Measurements from ENCODE around the gene ANKRD34A. TPM values are rescaled to one million over a fixed set of nuclear protein-coding genes. Genes with fewer than 3 reads are reported as not detected.

The ANKRD34A gene
- total and polyA plus RNA-seq, 4 donors: 0.06 to 0.17 (median 0.13) TPM; not detected in 1

DNA sequence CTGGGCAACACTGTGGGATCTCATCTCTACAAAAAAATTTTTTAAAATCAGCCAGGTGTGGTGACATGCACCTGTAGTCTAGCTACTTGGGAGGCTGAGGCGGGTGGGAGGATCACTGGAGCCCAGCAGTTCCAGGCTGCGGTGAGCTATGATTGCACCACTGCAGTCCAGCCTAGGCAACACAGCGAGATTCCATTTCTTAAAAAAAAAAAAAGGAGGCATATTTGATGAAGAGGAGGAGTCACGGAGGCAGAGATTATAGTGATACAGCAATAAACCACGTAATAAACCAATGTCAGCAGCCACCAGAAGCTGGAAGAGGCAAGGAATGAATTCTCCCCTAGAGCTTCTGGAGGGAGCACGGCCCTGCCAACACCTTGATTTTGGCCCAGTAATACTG lies 10.5 kb downstream of the ANKRD34A start:
- Histone ChIP-seq H3K4me3 (ENCODE audit: low read depth in 1 of 3, low read length in 3 of 3) (no peak overlapping the region), H3K27me3 (ENCODE audit: control insufficient read depth in 4 of 4, insufficient read depth in 4 of 4, low read length in 3 of 4) (no peaks in the 10 kb centered on the region), H3K9me3 (ENCODE audit: control insufficient read depth in 4 of 4, low read length in 3 of 4) (no peaks in the 10 kb centered on the region), H3K27ac (ENCODE audit: low read depth in 1 of 2, low read length in 2 of 2) (no peak overlapping the region), H3K4me1 (ENCODE audit: control insufficient read depth in 4 of 4, insufficient read depth in 4 of 4, low read length in 3 of 4) (peaks cover 8 to 42% (median 31%) of the 10 kb centered on the region in 4 donors), H3K9ac (ENCODE audit: low read depth in 1 of 2, low read length in 2 of 2) (no peak overlapping the region), H3K36me3 (ENCODE audit: control insufficient read depth in 4 of 4, insufficient read depth in 3 of 4, low read depth in 1 of 4, low read length in 3 of 4) (no peaks in the 10 kb centered on the region)
- TF ChIP-seq HNF4A (conservative IDR thresholded peaks at IDR 0.05) (no peak), TAF1 (conservative IDR thresholded peaks at IDR 0.05) (no peak), RXRA (IDR thresholded peaks at IDR 0.05) (no peak), FOXA1 (IDR thresholded peaks at IDR 0.05) (no peak), EGR1 (IDR thresholded peaks at IDR 0.05; ENCODE audit: low read depth in 2 of 2) (no peak), YY1 (IDR thresholded peaks at IDR 0.05) (no peak), FOXA2 (IDR thresholded peaks at IDR 0.05) (no peak), RAD21 (IDR thresholded peaks at IDR 0.05) (no peak), SP1 (IDR thresholded peaks at IDR 0.05) (no peak), GABPA (IDR thresholded peaks at IDR 0.05 in 1 of 2, conservative IDR thresholded peaks at IDR 0.05 in 1 of 2) (no peak), CTCF (IDR thresholded peaks at IDR 0.05; ENCODE audit: low read depth, low read length, missing input control) (no peak), JUND (IDR thresholded peaks at IDR 0.05) (no peak), NR2F2 (IDR thresholded peaks at IDR 0.05) (no peak), MAX (IDR thresholded peaks at IDR 0.05) (no peak), HNF4G (IDR thresholded peaks at IDR 0.05) (no peak), ATF3 (IDR thresholded peaks at IDR 0.05) (no peak)
- TF ChIP-seq, protein P1, sequence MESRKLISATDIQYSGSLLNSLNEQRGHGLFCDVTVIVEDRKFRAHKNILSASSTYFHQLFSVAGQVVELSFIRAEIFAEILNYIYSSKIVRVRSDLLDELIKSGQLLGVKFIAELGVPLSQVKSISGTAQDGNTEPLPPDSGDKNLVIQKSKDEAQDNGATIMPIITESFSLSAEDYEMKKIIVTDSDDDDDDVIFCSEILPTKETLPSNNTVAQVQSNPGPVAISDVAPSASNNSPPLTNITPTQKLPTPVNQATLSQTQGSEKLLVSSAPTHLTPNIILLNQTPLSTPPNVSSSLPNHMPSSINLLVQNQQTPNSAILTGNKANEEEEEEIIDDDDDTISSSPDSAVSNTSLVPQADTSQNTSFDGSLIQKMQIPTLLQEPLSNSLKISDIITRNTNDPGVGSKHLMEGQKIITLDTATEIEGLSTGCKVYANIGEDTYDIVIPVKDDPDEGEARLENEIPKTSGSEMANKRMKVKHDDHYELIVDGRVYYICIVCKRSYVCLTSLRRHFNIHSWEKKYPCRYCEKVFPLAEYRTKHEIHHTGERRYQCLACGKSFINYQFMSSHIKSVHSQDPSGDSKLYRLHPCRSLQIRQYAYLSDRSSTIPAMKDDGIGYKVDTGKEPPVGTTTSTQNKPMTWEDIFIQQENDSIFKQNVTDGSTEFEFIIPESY (IDR thresholded peaks at IDR 0.05): no peak
- TF ChIP-seq, protein P2, sequence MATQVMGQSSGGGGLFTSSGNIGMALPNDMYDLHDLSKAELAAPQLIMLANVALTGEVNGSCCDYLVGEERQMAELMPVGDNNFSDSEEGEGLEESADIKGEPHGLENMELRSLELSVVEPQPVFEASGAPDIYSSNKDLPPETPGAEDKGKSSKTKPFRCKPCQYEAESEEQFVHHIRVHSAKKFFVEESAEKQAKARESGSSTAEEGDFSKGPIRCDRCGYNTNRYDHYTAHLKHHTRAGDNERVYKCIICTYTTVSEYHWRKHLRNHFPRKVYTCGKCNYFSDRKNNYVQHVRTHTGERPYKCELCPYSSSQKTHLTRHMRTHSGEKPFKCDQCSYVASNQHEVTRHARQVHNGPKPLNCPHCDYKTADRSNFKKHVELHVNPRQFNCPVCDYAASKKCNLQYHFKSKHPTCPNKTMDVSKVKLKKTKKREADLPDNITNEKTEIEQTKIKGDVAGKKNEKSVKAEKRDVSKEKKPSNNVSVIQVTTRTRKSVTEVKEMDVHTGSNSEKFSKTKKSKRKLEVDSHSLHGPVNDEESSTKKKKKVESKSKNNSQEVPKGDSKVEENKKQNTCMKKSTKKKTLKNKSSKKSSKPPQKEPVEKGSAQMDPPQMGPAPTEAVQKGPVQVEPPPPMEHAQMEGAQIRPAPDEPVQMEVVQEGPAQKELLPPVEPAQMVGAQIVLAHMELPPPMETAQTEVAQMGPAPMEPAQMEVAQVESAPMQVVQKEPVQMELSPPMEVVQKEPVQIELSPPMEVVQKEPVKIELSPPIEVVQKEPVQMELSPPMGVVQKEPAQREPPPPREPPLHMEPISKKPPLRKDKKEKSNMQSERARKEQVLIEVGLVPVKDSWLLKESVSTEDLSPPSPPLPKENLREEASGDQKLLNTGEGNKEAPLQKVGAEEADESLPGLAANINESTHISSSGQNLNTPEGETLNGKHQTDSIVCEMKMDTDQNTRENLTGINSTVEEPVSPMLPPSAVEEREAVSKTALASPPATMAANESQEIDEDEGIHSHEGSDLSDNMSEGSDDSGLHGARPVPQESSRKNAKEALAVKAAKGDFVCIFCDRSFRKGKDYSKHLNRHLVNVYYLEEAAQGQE (IDR thresholded peaks at IDR 0.05): no peak
- DNase-seq (ENCODE audit: low spot score): no peak
- 78% methylated on average over 6 of the region's 6 CpGs for WGBS

All from liver (tissue), 9 donors.